ENCODE measurements around the gene HOXC4. TPM values are rescaled to one million over a fixed set of nuclear protein-coding genes. Genes with fewer than 3 reads are reported as not detected.
A peak's percentile ranks its signal among the peaks of the same experiment; 100 is the strongest.

HOXC4 gene
- total and polyA plus RNA-seq, 3 experiments from 2014 or later = 0.37 to 1.4 (median 1.3) TPM

DNA sequence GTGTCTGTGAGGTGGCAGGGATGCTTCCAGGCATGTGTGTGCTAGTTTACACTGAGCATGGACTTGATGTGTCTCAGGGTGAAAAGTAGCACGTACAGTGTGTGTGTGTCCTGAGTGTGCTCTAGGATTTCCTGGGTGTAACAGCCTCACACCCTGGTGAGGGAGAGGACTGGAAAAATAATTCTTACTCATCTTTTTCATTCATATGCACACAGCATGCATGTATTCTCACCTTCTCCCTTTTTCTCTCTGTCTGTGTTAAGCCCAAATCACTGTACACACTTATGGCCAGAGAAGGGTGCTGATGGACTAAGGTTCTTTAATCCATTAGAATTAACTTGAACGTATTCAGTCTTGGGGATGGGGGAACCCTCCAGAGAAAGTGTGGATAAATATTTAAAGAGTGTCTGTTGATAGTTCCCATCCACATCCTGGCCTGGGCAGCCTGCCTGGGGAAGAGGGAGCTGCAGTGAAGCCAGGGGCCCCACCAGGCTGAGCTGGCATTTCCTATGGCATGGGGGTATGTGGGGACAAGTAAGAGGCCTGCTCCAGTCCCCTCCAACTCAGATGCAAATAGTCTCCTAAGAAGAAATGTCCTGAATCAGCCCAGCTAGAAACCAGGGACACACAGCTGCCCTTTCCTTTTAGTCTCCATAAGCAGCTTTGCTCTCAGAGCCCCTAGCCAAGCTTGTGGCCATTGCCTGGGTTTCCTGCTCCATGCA lies 45.9 kb upstream of the HOXC4 start:
- Mint-ChIP-seq H3K9me3 (peaks cover 0 to 4% (median 0%) of the 10 kb centered on the region in 5 donors), H3K27me3 (peaks cover 78 to 99% of the 10 kb centered on the region in 2 donors), H3K4me3 (peak overlapping the region in 2 of 7 donors; percentile 8 to 27), H3K27ac (peak overlapping the region in 1 of 8 donors; percentile 3), H3K36me3 (no peaks in the 10 kb centered on the region), H3K4me1 (peaks cover 24 to 50% (median 27%) of the 10 kb centered on the region in 3 donors)
- Histone ChIP-seq H3K4me3 (ENCODE audit: low read length) (no peak overlapping the region), H3K4me1 (ENCODE audit: insufficient read depth, low read length) (peaks cover 24% of the 10 kb centered on the region), H3K27ac (ENCODE audit: low read depth, low read length) (no peak overlapping the region), H3K27me3 (ENCODE audit: insufficient read depth, low read length, poor library complexity, severe bottlenecking) (peaks cover 81% of the 10 kb centered on the region), H3K36me3 (ENCODE audit: insufficient read depth, low read length) (no peaks in the 10 kb centered on the region), H3K9me3 (ENCODE audit: low read length) (no peaks in the 10 kb centered on the region)
- ChIA-PET CTCF (interaction anchor here (0.9 to 15.2 kb wide), 10 partner anchors 9 to 207 kb away, joined by 3 to 216 read pairs (median 6); partner anchors contain the start of genes HOXC5 and SMUG1), POLR2A (interaction anchor here (1.0 kb wide), 1 partner anchor 10 kb away, joined by 5 read pairs; no protein-coding TSS in a partner anchor)
- no peak for DNase-seq

DNA sequence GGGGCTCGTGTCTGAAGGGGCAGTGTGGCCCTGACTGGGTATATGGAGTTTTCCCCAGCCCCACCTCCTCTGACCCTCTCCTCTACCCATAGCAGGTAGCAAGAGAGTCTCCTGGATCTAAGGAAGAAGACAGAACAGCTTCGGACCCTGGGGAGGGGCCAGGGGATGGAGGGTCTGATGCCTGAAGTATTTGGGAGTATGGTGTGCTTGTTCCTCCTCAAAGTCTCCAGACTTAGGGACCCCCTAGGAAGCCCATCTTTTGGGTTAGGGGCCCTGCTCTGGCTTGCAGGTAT lies 45.4 kb upstream of the HOXC4 start:
- Mint-ChIP-seq H3K27me3 (peaks cover 78 to 99% of the 10 kb centered on the region in 2 donors), H3K4me1 (peaks cover 24 to 50% (median 27%) of the 10 kb centered on the region in 3 donors), H3K36me3 (no peaks in the 10 kb centered on the region), H3K4me3 (peak overlapping the region in 4 of 7 donors; percentile 27 to 48 (median 36)), H3K27ac (peak overlapping the region in 1 of 8 donors; percentile 3), H3K9me3 (peaks cover 0 to 2% (median 0%) of the 10 kb centered on the region in 5 donors)
- H3K27ac ChIP-seq (ENCODE audit: low read depth, low read length) = no peak overlapping the region
- no peaks in the 10 kb centered on the region for H3K36me3 ChIP-seq (ENCODE audit: insufficient read depth, low read length)
- no peak overlapping the region for H3K4me3 ChIP-seq (ENCODE audit: low read length)
- no peak for DNase-seq
- peaks cover 24% of the 10 kb centered on the region for H3K4me1 ChIP-seq (ENCODE audit: insufficient read depth, low read length)
- POLR2A ChIA-PET = interaction anchor here (1.0 kb wide), 1 partner anchor 10 kb away, joined by 5 read pairs; no protein-coding TSS in a partner anchor
- H3K9me3 ChIP-seq (ENCODE audit: low read length) = no peaks in the 10 kb centered on the region
- CTCF ChIA-PET = interaction anchor here (1.0 to 15.2 kb wide), 7 partner anchors 9 to 207 kb away, joined by 4 to 216 read pairs (median 8); partner anchors contain the start of genes HOXC5 and SMUG1
- peaks cover 81% of the 10 kb centered on the region for H3K27me3 ChIP-seq (ENCODE audit: insufficient read depth, low read length, poor library complexity, severe bottlenecking)

DNA sequence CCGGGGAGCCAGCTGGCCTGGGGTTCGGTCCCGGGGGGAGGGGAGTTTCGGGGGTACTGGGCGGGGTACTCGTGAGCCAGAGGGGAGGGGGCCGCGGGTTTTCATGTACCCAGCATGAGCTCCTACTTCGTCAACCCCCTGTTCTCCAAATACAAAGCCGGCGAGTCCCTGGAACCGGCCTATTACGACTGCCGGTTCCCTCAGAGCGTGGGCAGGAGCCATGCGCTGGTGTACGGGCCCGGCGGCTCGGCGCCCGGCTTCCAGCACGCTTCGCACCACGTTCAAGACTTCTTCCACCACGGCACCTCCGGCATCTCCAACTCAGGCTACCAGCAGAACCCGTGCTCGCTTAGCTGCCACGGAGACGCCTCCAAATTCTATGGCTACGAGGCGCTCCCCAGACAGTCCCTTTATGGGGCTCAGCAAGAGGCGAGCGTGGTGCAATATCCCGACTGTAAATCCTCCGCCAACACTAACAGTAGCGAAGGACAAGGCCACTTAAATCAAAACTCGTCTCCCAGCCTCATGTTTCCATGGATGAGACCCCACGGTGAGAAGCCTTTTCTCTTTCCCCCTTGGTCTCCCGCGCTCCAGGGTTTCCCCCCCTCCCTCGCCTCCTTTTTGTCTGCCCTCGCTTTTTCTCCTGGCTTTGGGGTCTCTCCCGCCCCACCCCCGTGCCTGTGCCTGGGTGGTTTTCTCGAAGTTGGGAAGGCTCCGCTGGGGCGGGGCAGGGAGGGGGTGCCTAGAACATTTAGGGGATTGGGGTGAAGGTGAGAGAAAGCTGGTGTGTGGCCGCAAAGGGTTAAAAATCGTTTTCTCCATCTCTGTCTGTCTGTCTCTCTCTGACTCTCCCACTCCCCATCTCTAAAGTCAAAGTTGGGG lies 44.2 kb upstream of the HOXC4 start:
- no peaks in the 10 kb centered on the region for H3K9me3 ChIP-seq (ENCODE audit: low read length)
- Mint-ChIP-seq H3K27me3 (peaks cover 79 to 99% of the 10 kb centered on the region in 2 donors), H3K36me3 (no peaks in the 10 kb centered on the region), H3K4me1 (peaks cover 24 to 51% (median 28%) of the 10 kb centered on the region in 3 donors), H3K9me3 (peaks cover 0 to 2% (median 0%) of the 10 kb centered on the region in 5 donors), H3K27ac (peak overlapping the region in 2 of 8 donors; percentile 19 to 41), H3K4me3 (peak overlapping the region in 6 of 7 donors; percentile 55 to 76 (median 74))
- ChIA-PET POLR2A (interaction anchor here (0.6 kb wide), 1 partner anchor 53 kb away, joined by 3 read pairs; no protein-coding TSS in a partner anchor), CTCF (interaction anchor here (1.0 to 15.2 kb wide), 9 partner anchors 8 to 205 kb away, joined by 3 to 216 read pairs (median 7); partner anchors contain the start of genes HOXC5, HOXC9 and SMUG1)
- no peaks in the 10 kb centered on the region for H3K36me3 ChIP-seq (ENCODE audit: insufficient read depth, low read length)
- DNase-seq = no peak
- H3K27me3 ChIP-seq (ENCODE audit: insufficient read depth, low read length, poor library complexity, severe bottlenecking) = peaks cover 81% of the 10 kb centered on the region
- H3K4me3 ChIP-seq (ENCODE audit: low read length) = no peak overlapping the region
- H3K27ac ChIP-seq (ENCODE audit: low read depth, low read length) = no peak overlapping the region
- H3K4me1 ChIP-seq (ENCODE audit: insufficient read depth, low read length) = peaks cover 26% of the 10 kb centered on the region

DNA sequence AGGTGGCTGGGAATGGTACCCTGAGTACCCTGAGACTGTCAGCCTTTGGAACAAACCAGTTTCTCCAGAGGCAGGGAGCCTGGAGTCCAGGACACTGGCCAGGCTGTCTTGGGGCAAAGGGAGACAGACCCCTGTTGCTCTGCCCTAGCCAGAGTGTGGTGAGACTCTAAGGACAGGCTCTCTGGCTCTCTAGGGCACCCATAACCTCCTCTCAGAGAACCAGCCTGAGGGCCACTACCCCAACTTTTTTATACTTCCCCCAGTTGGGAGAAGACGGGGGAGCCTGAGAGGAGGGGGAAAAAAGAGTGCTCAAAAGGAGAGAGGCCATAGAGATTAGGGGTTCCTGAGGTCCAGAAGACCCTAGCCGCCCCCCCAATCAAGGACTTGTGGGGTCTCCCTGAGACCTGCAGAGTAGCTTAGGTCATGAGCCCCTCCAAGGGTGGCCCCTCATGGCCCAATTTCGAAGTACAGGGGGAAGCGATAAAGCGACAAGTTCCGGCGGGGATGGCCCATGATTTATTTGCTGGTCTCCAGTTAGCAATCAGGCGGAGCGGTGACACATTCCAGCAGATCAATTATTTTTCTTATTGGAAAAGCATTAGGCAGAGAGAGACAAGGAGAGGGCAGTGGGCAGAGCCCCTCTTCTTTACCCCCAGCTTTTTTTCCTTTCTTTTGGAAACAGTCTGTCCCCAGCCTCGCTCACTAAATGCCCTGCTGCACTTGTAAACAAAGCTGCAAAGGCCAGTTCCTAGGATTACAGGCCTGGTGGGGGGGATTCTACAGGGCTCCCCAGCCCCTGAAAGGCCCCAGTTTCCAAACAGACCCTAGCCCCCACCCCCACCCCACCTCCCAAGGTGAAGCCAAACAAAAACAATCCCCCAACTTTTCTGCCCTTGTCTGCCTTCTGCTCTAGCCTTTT lies 43.3 kb upstream of the HOXC4 start:
- no peak overlapping the region for H3K27ac ChIP-seq (ENCODE audit: low read depth, low read length)
- no peak for DNase-seq
- no peak overlapping the region for H3K4me3 ChIP-seq (ENCODE audit: low read length)
- H3K27me3 ChIP-seq (ENCODE audit: insufficient read depth, low read length, poor library complexity, severe bottlenecking) = peaks cover 81% of the 10 kb centered on the region
- peaks cover 0 to 2% (median 0%) of the 10 kb centered on the region in 5 donors for H3K9me3 Mint-ChIP-seq
- ChIA-PET POLR2A (no interaction called here), CTCF (interaction anchor here (6.6 to 15.2 kb wide), 3 partner anchors 180 to 205 kb away, joined by 51 to 216 read pairs (median 95); partner anchors contain the start of gene SMUG1)
- peak overlapping the region in 5 of 7 donors; percentile 23 to 65 (median 43) for H3K4me3 Mint-ChIP-seq
- H3K27me3 Mint-ChIP-seq = peaks cover 79 to 99% of the 10 kb centered on the region in 2 donors
- H3K36me3 ChIP-seq (ENCODE audit: insufficient read depth, low read length) = no peaks in the 10 kb centered on the region
- no peaks in the 10 kb centered on the region for H3K9me3 ChIP-seq (ENCODE audit: low read length)
- H3K4me1 ChIP-seq (ENCODE audit: insufficient read depth, low read length) = peaks cover 30% of the 10 kb centered on the region
- H3K4me1 Mint-ChIP-seq = peaks cover 30 to 57% (median 31%) of the 10 kb centered on the region in 3 donors
- H3K27ac Mint-ChIP-seq = peak overlapping the region in 1 of 8 donors; percentile 18
- no peaks in the 10 kb centered on the region for H3K36me3 Mint-ChIP-seq

DNA sequence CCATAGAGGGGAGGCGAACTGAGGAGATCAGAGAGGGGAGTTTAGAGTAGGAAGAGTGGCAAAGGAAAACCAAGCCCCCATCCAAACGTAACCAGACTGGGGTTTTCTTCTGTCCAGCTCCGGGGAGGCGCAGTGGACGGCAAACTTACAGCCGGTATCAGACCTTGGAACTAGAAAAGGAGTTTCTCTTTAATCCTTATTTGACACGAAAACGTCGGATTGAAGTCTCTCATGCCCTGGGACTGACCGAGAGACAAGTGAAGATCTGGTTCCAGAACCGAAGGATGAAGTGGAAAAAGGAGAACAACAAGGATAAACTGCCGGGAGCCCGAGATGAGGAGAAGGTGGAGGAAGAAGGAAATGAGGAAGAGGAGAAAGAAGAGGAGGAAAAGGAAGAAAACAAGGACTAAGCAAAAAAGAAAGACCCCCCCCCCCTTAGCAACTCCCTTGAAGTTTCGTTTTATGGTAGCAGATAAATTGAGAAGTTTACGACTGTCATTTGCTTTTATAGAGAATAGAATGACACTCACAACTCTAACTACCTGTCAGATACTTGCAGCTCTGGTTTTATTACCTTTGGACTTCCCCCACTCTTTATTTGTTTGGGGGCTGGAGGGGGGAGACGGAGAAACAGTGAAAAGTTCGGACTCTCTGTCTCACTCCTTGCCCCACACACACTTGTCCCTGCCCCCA lies 42.5 kb upstream of the HOXC4 start:
- H3K4me1 ChIP-seq (ENCODE audit: insufficient read depth, low read length) = peaks cover 29% of the 10 kb centered on the region
- no peaks in the 10 kb centered on the region for H3K9me3 ChIP-seq (ENCODE audit: low read length)
- Mint-ChIP-seq H3K4me1 (peaks cover 28 to 49% (median 29%) of the 10 kb centered on the region in 3 donors), H3K4me3 (peak overlapping the region in 4 of 7 donors; percentile 20 to 52 (median 35)), H3K36me3 (no peaks in the 10 kb centered on the region), H3K27me3 (peaks cover 79 to 98% of the 10 kb centered on the region in 2 donors), H3K27ac (peak overlapping the region in 2 of 8 donors; percentile 2 to 18), H3K9me3 (peaks cover 0 to 2% (median 0%) of the 10 kb centered on the region in 5 donors)
- ChIA-PET POLR2A (no interaction called here), CTCF (interaction anchor here (6.7 to 15.2 kb wide), 2 partner anchors 194 to 204 kb away, joined by 51 to 216 read pairs; no protein-coding TSS in a partner anchor)
- H3K27ac ChIP-seq (ENCODE audit: low read depth, low read length) = no peak overlapping the region
- no peak overlapping the region for H3K4me3 ChIP-seq (ENCODE audit: low read length)
- no peak for DNase-seq
- peaks cover 81% of the 10 kb centered on the region for H3K27me3 ChIP-seq (ENCODE audit: insufficient read depth, low read length, poor library complexity, severe bottlenecking)
- H3K36me3 ChIP-seq (ENCODE audit: insufficient read depth, low read length) = no peaks in the 10 kb centered on the region

DNA sequence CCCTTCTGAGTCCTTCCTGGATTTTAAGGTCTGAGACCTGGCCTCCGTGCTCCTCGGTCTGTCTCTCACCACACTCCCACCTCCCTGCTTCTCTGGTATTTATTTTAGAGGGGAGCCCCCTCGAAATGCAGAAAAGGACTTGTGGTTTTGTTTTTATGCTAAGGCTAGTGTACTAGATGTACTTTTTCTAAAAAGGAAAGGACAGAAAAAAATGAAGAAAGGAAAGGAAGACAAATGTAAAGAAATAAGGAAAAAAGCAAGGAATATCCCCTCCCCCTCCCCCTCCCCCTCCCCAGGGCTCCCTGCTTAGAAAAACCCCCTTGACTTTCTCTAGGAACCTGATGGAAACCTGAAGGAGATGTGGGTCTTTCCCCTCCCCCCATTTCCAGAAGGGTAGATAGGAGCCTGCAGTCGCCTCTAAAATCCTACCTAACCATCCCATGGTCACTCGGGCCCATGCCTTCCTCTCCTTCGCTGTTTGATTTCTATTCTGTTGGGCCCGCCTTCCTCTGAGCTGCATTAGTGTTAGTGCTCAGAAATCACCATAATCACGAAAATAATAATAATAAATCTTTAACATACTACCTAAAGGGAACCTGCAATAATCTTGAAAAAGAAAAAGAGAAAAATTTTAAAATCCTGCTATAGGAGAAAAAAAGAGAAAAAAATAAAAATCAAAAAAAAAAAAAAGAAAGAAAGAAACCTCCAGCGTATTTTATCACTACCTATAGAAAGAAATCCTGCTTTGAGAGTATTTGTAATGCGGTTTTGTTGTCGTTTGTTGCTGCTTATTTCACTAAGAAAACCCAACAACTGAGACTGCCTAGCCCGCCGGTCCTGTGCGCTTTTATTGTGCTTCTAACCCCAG lies 41.7 kb upstream of the HOXC4 start:
- Histone ChIP-seq H3K36me3 (ENCODE audit: insufficient read depth, low read length) (no peaks in the 10 kb centered on the region), H3K9me3 (ENCODE audit: low read length) (no peaks in the 10 kb centered on the region), H3K27ac (ENCODE audit: low read depth, low read length) (no peak overlapping the region), H3K4me1 (ENCODE audit: insufficient read depth, low read length) (peaks cover 23% of the 10 kb centered on the region), H3K27me3 (ENCODE audit: insufficient read depth, low read length, poor library complexity, severe bottlenecking) (peaks cover 75% of the 10 kb centered on the region), H3K4me3 (ENCODE audit: low read length) (no peak overlapping the region)
- H3K27me3 Mint-ChIP-seq = peaks cover 77 to 96% of the 10 kb centered on the region in 2 donors
- H3K36me3 Mint-ChIP-seq = no peaks in the 10 kb centered on the region
- ChIA-PET CTCF (interaction anchor here (1.1 to 15.2 kb wide), 3 partner anchors 180 to 193 kb away, joined by 4 to 216 read pairs (median 5); no protein-coding TSS in a partner anchor), POLR2A (no interaction called here)
- DNase-seq = no peak
- peaks cover 23 to 49% (median 24%) of the 10 kb centered on the region in 3 donors for H3K4me1 Mint-ChIP-seq
- H3K9me3 Mint-ChIP-seq = peaks cover 0 to 2% (median 0%) of the 10 kb centered on the region in 5 donors
- H3K4me3 Mint-ChIP-seq = peak overlapping the region in 2 of 7 donors; percentile 31 to 41
- H3K27ac Mint-ChIP-seq = peak overlapping the region in 2 of 8 donors; percentile 2 to 42

All from CD8-positive, alpha-beta memory T cell (primary cell).